SK-N-SH (cell line): Measurements from ENCODE around the gene BTNL2. TPM values are rescaled to one million over a fixed set of nuclear protein-coding genes. Genes with fewer than 3 reads are reported as not detected.

Experiments used
- CTCF ChIA-PET: fragments of 300-600, 350-600 bp; formaldehyde crosslinking; extraction: SDS; loops from one replicate; lab custom pipeline; 2021; lab: Yijun Ruan, JAX
- POLR2A ChIA-PET: fragments of 350-600 bp; sonication (Branson Sonifier 250); formaldehyde crosslinking; extraction: SDS; loops from one replicate; lab custom pipeline; 2020; ENCODE audit warnings: antibody characterized with exemption, inconsistent platforms; lab: Yijun Ruan, JAX
- DNase-seq: peaks from one replicate; pipeline ENCODE4 v3.0.0; 2012
- H2AFZ ChIP-seq: fragments of 200-600 bp; sonication (generic); 2 replicates; pipeline ENCODE4 v1.8.1; 2016; ENCODE audit warnings: antibody characterized with exemption, mild to moderate bottlenecking, low read depth
- H3F3A ChIP-seq: fragments of 200-600 bp; sonication (generic); replicated peaks from 2 replicates; pipeline ENCODE3; 2016; ENCODE audit warnings: antibody characterized with exemption, mild to moderate bottlenecking; ENCODE audit not compliant: insufficient read depth
- H3K27ac ChIP-seq, 2 experiments: fragments of 200-500 bp in 1 of 2; fragments of 200-600 bp in 1 of 2; sonication (Bioruptor generic) in 1 of 2; sonication (generic), shearing (Covaris generic) in 1 of 2; 2 replicates each; pipeline versions ENCODE4 v1.5.1 to v1.6.1; 2014 to 2016; ENCODE audit warnings: low read depth in 2 of 2, inconsistent platforms in 1 of 2, low read length in 1 of 2, mild to moderate bottlenecking in 1 of 2, mixed read lengths in 1 of 2
- H3K27me3 ChIP-seq: fragments of 200-600 bp; sonication (generic), shearing (Covaris generic); 2 replicates; pipeline ENCODE4 v1.6.1; 2016; ENCODE audit warnings: mixed run types; ENCODE audit not compliant: insufficient read depth
- H3K36me3 ChIP-seq, 2 experiments: fragments of 200-500 bp in 1 of 2; fragments of 200-600 bp in 1 of 2; sonication (Bioruptor generic) in 1 of 2; sonication (generic) in 1 of 2; replicated peaks in 1 of 2; 2 replicates each; pipeline versions ENCODE3 to v1.5.1; 2014 to 2016; ENCODE audit warnings: low read length in 1 of 2, mild to moderate bottlenecking in 1 of 2; ENCODE audit not compliant: insufficient read depth in 2 of 2, control insufficient read depth in 1 of 2
- H3K4me1 ChIP-seq, 2 experiments: fragments of 200-500 bp in 1 of 2; fragments of 200-600 bp in 1 of 2; sonication (Bioruptor generic) in 1 of 2; sonication (generic), shearing (Covaris generic) in 1 of 2; 2 replicates each; pipeline versions ENCODE4 v1.5.1 to v1.6.1; 2014 to 2016; ENCODE audit warnings: low read depth in 1 of 2, low read length in 1 of 2, mixed run types in 1 of 2; ENCODE audit not compliant: insufficient read depth in 2 of 2, control insufficient read depth in 1 of 2
- H3K4me2 ChIP-seq: fragments of 200-600 bp; sonication (generic), shearing (Covaris generic); 2 replicates; pipeline ENCODE4 v1.6.1; 2017; ENCODE audit warnings: mixed run types
- H3K4me3 ChIP-seq, 2 experiments: fragments of 200-500 bp in 1 of 2; fragments of 200-600 bp in 1 of 2; sonication (Bioruptor generic) in 1 of 2; sonication (generic), shearing (Covaris generic) in 1 of 2; 2 replicates each; pipeline versions ENCODE4 v1.5.1 to v1.8.1; 2014 to 2016; ENCODE audit warnings: low read depth in 2 of 2, inconsistent platforms in 1 of 2, low read length in 1 of 2, mild to moderate bottlenecking in 1 of 2, mixed read lengths in 1 of 2, moderate library complexity in 1 of 2
- H3K79me2 ChIP-seq: fragments of 200-600 bp; sonication (generic); 2 replicates; pipeline ENCODE4 v1.8.1; 2017; ENCODE audit warnings: mild to moderate bottlenecking; ENCODE audit not compliant: insufficient read depth
- H3K9ac ChIP-seq: fragments of 200-600 bp; sonication (generic); 2 replicates; pipeline ENCODE4 v1.6.1; 2017; ENCODE audit warnings: mixed run types
- H3K9me2 ChIP-seq: fragments of 200-600 bp; sonication (generic); 2 replicates; pipeline ENCODE4 v1.6.1; 2017; ENCODE audit warnings: mixed run types
- H3K9me3 ChIP-seq: fragments of 200-600 bp; sonication (generic); 2 replicates; pipeline ENCODE4 v1.6.1; 2017; ENCODE audit warnings: mixed run types, mild to moderate bottlenecking, moderate library complexity
- H4K20me1 ChIP-seq: fragments of 200-600 bp; sonication (generic); 2 replicates; pipeline ENCODE4 v1.6.1; 2017; ENCODE audit warnings: mild to moderate bottlenecking, mixed run types; ENCODE audit not compliant: insufficient read depth
- CHD2 ChIP-seq: fragments of 150-350 bp; IDR thresholded peaks from 2 replicates; pipeline ENCODE4 v1.6.1; 2018; ENCODE audit warnings: low read length; ENCODE audit not compliant: partially characterized antibody
- REST ChIP-seq: IDR thresholded peaks from 2 replicates; pipeline ENCODE4 v1.6.1; 2012; ENCODE audit warnings: mild to moderate bottlenecking, low read depth, low read length, moderate library complexity
- RFX5 ChIP-seq: IDR thresholded peaks from 2 replicates; pipeline ENCODE4 v1.6.1; 2012; ENCODE audit warnings: mild to moderate bottlenecking, improper control_type of control experiment, low read length
- TEAD4 ChIP-seq: IDR thresholded peaks from 2 replicates; pipeline ENCODE4 v1.4.0; 2012; ENCODE audit warnings: mild to moderate bottlenecking, borderline replicate concordance; ENCODE audit not compliant: insufficient read depth
- YY1 ChIP-seq: IDR thresholded peaks from 2 replicates; pipeline ENCODE4 v1.4.0; 2012; ENCODE audit warnings: low read depth, mild to moderate bottlenecking
- WGBS: methylation state at CpG from one replicate; pipeline ENCODE4 v1.1.6; 2017; ENCODE audit warnings: low lambda C conversion rate; 5-methylcytosine and 5-hydroxymethylcytosine counted together
- polyA plus RNA-seq, 3 experiments: library from polyadenylated mRNA; depleted of rRNA; stranded (reverse); fragments of >200 nt; gene quantifications; 2 replicates each; pipeline ENCODE4 v1.2.3, GENCODE V29; 2012

Gene BTNL2
- polyA plus RNA-seq, 1 of the 3 experiments (the other 2 are of a cell fraction): not detected

- Histone ChIP-seq H3K9ac (no peak within 1 kb of the TSS), H3K9me2 (no peaks in the 10 kb centered on the region), H3K36me3 (no peaks in the 10 kb centered on the region), H3K27me3 (peaks cover 9% of the 10 kb centered on the region; the same call in 1 of the 2 replicates)
- under 1% methylated on average over 9 of the region's 9 CpGs for WGBS
- no peak for TF ChIP-seq REST
- TF ChIP-seq TEAD4: no peak
- peak; percentile 100 for TF ChIP-seq RFX5
- TF ChIP-seq, all 33 proteins: peak for 1
- ChIA-PET POLR2A (no interaction called here), CTCF (no interaction called here)
- Histone ChIP-seq H4K20me1 (no peaks in the 10 kb centered on the region), H3K4me2 (no peak within 1 kb of the TSS), H3K4me3 (no peak within 1 kb of the TSS), H2AFZ (no peak within 1 kb of the TSS), H3K9me3 (no peaks in the 10 kb centered on the region; the same call in 1 of the 2 replicates), H3K79me2 (no peaks in the 10 kb centered on the region), H3F3A (no peaks in the 10 kb centered on the region), H3K4me1 (no peaks in the 10 kb centered on the region), H3K27ac (no peak within 1 kb of the TSS)
- peak; percentile 42 for DNase-seq
Observed at GRCh38 chr6:32439602-32440214, 32.7 kb upstream of the BTNL2 start, which contains the start of gene HLA-DRA. HLA-DRA (plus strand) TSS chr6:32439887; CDS start chr6:32439951, 64 bp downstream.

GRCh38 chr6:32439139-32439538, 32.2 kb upstream of the BTNL2 start:
- no peak for DNase-seq
- 6% methylated on average over 1 of the region's 1 CpG for WGBS
- no peak overlapping the region for H2AFZ ChIP-seq
- CTCF ChIA-PET: interaction anchor here (0.8 kb wide), 1 partner anchor 24 kb away, joined by 3 read pairs; no protein-coding TSS in a partner anchor
- H3K36me3 ChIP-seq: no peaks in the 10 kb centered on the region
- no peak overlapping the region for H3K4me2 ChIP-seq
- no peaks in the 10 kb centered on the region; the same call in 1 of the 2 replicates for H3K9me3 ChIP-seq
- TF ChIP-seq CHD2 (no peak), YY1 (no peak)
- H4K20me1 ChIP-seq: no peaks in the 10 kb centered on the region
- H3K27ac ChIP-seq: no peak overlapping the region
- H3K9ac ChIP-seq: no peak overlapping the region
- no peaks in the 10 kb centered on the region for H3K9me2 ChIP-seq
- H3K4me1 ChIP-seq: no peaks in the 10 kb centered on the region
- peaks cover 9% of the 10 kb centered on the region; the same call in 1 of the 2 replicates for H3K27me3 ChIP-seq
- POLR2A ChIA-PET: no interaction called here
- H3K4me3 ChIP-seq: no peak overlapping the region
- H3F3A ChIP-seq: no peaks in the 10 kb centered on the region
- H3K79me2 ChIP-seq: no peaks in the 10 kb centered on the region
